GM12878 (cell line): ENCODE data around the gene MSL3B.

ENCODE experiments used
- EGR1 ChIP-seq, 2 experiments: IDR thresholded peaks; 1 replicate in 1 of 2; 2 replicates in 1 of 2; pipeline ENCODE4 v1.6.1; 2011 to 2012; ENCODE audit warnings: low read depth in 2 of 2, low read length in 2 of 2, borderline replicate concordance in 1 of 2, mild to moderate bottlenecking in 1 of 2, moderate library complexity in 1 of 2
- EZH2 ChIP-seq: IDR thresholded peaks from 2 replicates; pipeline ENCODE4 v1.6.1; 2012; ENCODE audit warnings: low read depth, mild to moderate bottlenecking, control low read depth, inconsistent platforms, low read length, borderline replicate concordance; ENCODE audit not compliant: control insufficient read depth
- FOXM1 ChIP-seq: IDR thresholded peaks from 2 replicates; pipeline ENCODE4 v1.6.1; 2012; ENCODE audit warnings: low read depth, mild to moderate bottlenecking, inconsistent platforms, low read length, moderate library complexity
- HDGF ChIP-seq: fragments of 450-650 bp; IDR thresholded peaks from 2 replicates; pipeline ENCODE4 v1.6.1; 2016; ENCODE audit warnings: antibody characterized with exemption
- SKIL ChIP-seq: fragments of 450-650 bp; IDR thresholded peaks from 2 replicates; pipeline ENCODE4 v1.6.1; 2017; ENCODE audit warnings: mild to moderate bottlenecking, low read depth, inconsistent platforms; ENCODE audit not compliant: poor library complexity, severe bottlenecking
- TF ChIP-seq, protein P1 (sequence below), 3 experiments: IDR thresholded peaks in 2 of 3; conservative IDR thresholded peaks in 1 of 3; 2 replicates each; pipeline ENCODE4 v1.5.1; 2011; ENCODE audit warnings: low read depth in 3 of 3, low read length in 3 of 3, mild to moderate bottlenecking in 3 of 3, control low read depth in 2 of 3, moderate library complexity in 2 of 3, inconsistent platforms in 1 of 3, mixed read lengths in 1 of 3; ENCODE audit not compliant: control insufficient read depth in 2 of 3, insufficient read depth in 1 of 3; ENCODE audit errors: extremely low read depth in 1 of 3

DNA sequence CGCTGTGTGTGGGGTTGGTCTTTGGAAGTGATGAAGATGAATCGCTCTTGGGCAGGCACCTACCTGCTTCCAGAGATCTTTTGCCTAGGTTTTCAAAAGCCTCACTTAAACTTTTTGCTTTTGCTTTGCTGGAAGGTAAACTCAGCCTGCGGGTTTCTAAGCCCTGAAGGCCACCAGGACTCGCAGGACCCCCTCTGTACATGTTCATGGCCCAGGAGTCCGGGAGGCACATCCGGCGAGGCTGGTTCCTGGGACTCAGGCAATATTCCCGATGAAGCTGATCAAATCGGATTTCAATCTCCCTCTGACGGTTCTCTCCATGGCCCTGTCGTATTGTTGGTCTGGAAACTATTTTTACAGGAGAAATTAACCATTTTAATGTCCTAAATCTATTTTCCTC lies 27.0 kb downstream of the MSL3B start:
- TF ChIP-seq, protein P1, sequence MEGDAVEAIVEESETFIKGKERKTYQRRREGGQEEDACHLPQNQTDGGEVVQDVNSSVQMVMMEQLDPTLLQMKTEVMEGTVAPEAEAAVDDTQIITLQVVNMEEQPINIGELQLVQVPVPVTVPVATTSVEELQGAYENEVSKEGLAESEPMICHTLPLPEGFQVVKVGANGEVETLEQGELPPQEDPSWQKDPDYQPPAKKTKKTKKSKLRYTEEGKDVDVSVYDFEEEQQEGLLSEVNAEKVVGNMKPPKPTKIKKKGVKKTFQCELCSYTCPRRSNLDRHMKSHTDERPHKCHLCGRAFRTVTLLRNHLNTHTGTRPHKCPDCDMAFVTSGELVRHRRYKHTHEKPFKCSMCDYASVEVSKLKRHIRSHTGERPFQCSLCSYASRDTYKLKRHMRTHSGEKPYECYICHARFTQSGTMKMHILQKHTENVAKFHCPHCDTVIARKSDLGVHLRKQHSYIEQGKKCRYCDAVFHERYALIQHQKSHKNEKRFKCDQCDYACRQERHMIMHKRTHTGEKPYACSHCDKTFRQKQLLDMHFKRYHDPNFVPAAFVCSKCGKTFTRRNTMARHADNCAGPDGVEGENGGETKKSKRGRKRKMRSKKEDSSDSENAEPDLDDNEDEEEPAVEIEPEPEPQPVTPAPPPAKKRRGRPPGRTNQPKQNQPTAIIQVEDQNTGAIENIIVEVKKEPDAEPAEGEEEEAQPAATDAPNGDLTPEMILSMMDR (IDR thresholded peaks at IDR 0.05 in 2 of 3, conservative IDR thresholded peaks at IDR 0.05 in 1 of 3; ENCODE audit: control insufficient read depth in 2 of 3, extremely low read depth in 1 of 3, insufficient read depth in 1 of 3, low read depth in 3 of 3, low read length in 3 of 3): no peak
- TF ChIP-seq EZH2 (no peak), SKIL (no peak), FOXM1 (no peak), HDGF (no peak), EGR1 (IDR thresholded peaks at IDR 0.05; ENCODE audit: borderline replicate concordance in 1 of 2, low read depth in 2 of 2, low read length in 2 of 2) (no peak)
